PC-9 (cell line): ENCODE measurements around the gene PLEKHG7.

Experiments
- CTCF ChIP-seq: fragments of 200-600 bp; sonication (generic); conservative IDR thresholded peaks from 2 replicates; pipeline ENCODE4 v1.6.1; 2017; ENCODE audit warnings: mixed run types, antibody characterized with exemption, mild to moderate bottlenecking, moderate library complexity
- EZH2 ChIP-seq: fragments of 200-600 bp; sonication (generic); IDR thresholded peaks from 2 replicates; pipeline ENCODE4 v1.8.0; 2017; ENCODE audit warnings: antibody characterized with exemption, low read depth

DNA sequence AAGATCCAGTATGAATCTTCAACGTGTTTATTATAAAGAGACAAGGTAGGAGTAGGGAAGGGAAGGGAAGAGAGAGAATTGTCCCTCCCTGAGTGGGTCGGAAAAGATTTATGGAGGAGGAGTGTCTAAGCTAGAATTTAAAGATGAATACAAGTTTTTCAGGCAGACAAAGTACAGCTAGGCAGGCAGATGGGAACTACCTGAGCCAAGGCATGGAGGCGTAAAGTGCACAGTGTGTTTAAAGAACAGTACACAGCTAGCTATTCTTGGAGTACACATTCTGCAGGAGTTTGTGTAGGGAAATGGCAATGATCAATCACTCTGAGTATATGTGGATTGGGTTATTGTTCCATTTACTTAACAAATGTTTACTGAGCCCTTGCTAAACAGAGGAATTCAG is 20.1 kb downstream of the PLEKHG7 start:
- no peak for TF ChIP-seq CTCF
- TF ChIP-seq EZH2 = no peak
